WTC11 (cell line): ENCODE results near the gene COL4A2.

Source experiments
- ATF2 ChIP-seq: sonication (generic); formaldehyde crosslinking; IDR thresholded peaks from 2 replicates; pipeline ENCODE4 v1.8.1; 2022; ENCODE audit warnings: low read depth, missing genetic modification reagents, borderline replicate concordance
- CTCF ChIP-seq: fragments of 200-600 bp; IDR thresholded peaks from 2 replicates; pipeline ENCODE4 v1.8.0; 2022; ENCODE audit warnings: antibody characterized with exemption
- E2F5 ChIP-seq: sonication (generic); formaldehyde crosslinking; IDR thresholded peaks from 2 replicates; pipeline ENCODE4 v1.8.1; 2022; ENCODE audit warnings: mild to moderate bottlenecking, moderate library complexity, missing genetic modification reagents
- NR2C2 ChIP-seq: sonication (generic); formaldehyde crosslinking; IDR thresholded peaks from 2 replicates; pipeline ENCODE4 v1.8.0; 2022; ENCODE audit warnings: mild to moderate bottlenecking, missing genetic modification reagents
- RELA ChIP-seq: sonication (generic); formaldehyde crosslinking; IDR thresholded peaks from 2 replicates; pipeline ENCODE4 v1.8.1; 2022; ENCODE audit warnings: missing genetic modification reagents, mild to moderate bottlenecking, borderline replicate concordance
- SP1 ChIP-seq: sonication (generic); formaldehyde crosslinking; conservative IDR thresholded peaks from 2 replicates; pipeline ENCODE4 v1.8.1; 2022; ENCODE audit warnings: missing genetic modification reagents
- TCF7 ChIP-seq: sonication (generic); formaldehyde crosslinking; IDR thresholded peaks from 2 replicates; pipeline ENCODE4 v1.8.0; 2022; ENCODE audit warnings: mild to moderate bottlenecking, low read depth, missing genetic modification reagents, moderate library complexity
- USF2 ChIP-seq: sonication (generic); formaldehyde crosslinking; IDR thresholded peaks from 2 replicates; pipeline ENCODE4 v1.8.1; 2023; ENCODE audit warnings: mild to moderate bottlenecking, missing genetic modification reagents, moderate library complexity
- ZBTB21 ChIP-seq: sonication (generic); formaldehyde crosslinking; IDR thresholded peaks from 2 replicates; pipeline ENCODE4 v1.8.1; 2023; ENCODE audit warnings: mild to moderate bottlenecking, missing genetic modification reagents, borderline replicate concordance
- ZNF121 ChIP-seq: sonication (generic); formaldehyde crosslinking; IDR thresholded peaks from 2 replicates; pipeline ENCODE4 v1.8.0; 2023; ENCODE audit warnings: missing genetic modification reagents
- ZNF263 ChIP-seq: sonication (generic); formaldehyde crosslinking; IDR thresholded peaks from 2 replicates; pipeline ENCODE4 v1.8.1; 2022; ENCODE audit warnings: low read depth, mild to moderate bottlenecking, moderate library complexity, missing genetic modification reagents

- TF ChIP-seq ATF2, result no peak
- TF ChIP-seq E2F5, result no peak
- TF ChIP-seq ZBTB21, result no peak
- TF ChIP-seq TCF7, result no peak
- TF ChIP-seq CTCF, result no peak
- TF ChIP-seq ZNF121 (CRISPR knock-in tag), result no peak
- no peak for TF ChIP-seq SP1 (CRISPR knock-in tag)
- TF ChIP-seq NR2C2, result no peak
- no peak for TF ChIP-seq USF2 (CRISPR knock-in tag)
- TF ChIP-seq ZNF263 (CRISPR knock-in tag), result no peak
- TF ChIP-seq RELA (CRISPR knock-in tag), result no peak
Observed at GRCh38 chr13:110424569-110425443, 117.7 kb downstream of the COL4A2 start.
